SU-DHL-6 (cell line): Measurements from ENCODE around the gene EFNA5.

Source experiments
- H2AFZ ChIP-seq: fragments of 200-600 bp; sonication (generic); 2 replicates; pipeline ENCODE4 v1.6.1; 2014; ENCODE audit warnings: low read depth, mild to moderate bottlenecking, moderate library complexity, mixed read lengths, antibody characterized with exemption, low read length; ENCODE audit not compliant: severe bottlenecking
- H3F3A ChIP-seq: fragments of 200-600 bp; shearing (Covaris generic); 2 replicates; pipeline ENCODE4 v1.6.0; 2016; ENCODE audit warnings: antibody characterized with exemption, mild to moderate bottlenecking; ENCODE audit not compliant: insufficient read depth
- H3K27ac ChIP-seq: fragments of 200-600 bp; sonication (generic); 2 replicates; pipeline ENCODE4 v1.5.1; 2016; ENCODE audit warnings: low read depth, mild to moderate bottlenecking, low read length, moderate library complexity, mixed read lengths
- H3K27me3 ChIP-seq: fragments of 200-600 bp; sonication (generic), shearing (Covaris generic); 2 replicates; pipeline ENCODE4 v1.6.0; 2014; ENCODE audit warnings: mild to moderate bottlenecking, low read length
- H3K36me3 ChIP-seq: fragments of 200-600 bp; sonication (generic); 2 replicates; pipeline ENCODE4 v1.6.1; 2014; ENCODE audit warnings: mild to moderate bottlenecking, low read length, mixed read lengths
- H3K4me2 ChIP-seq: fragments of 300-600, 200-600 bp; shearing (Covaris generic), sonication (generic); 2 replicates; pipeline ENCODE4 v1.6.0; 2014; ENCODE audit warnings: low read length, low read depth, mild to moderate bottlenecking; ENCODE audit not compliant: poor library complexity, severe bottlenecking
- H3K4me3 ChIP-seq: fragments of 200-600 bp; sonication (generic); 2 replicates; pipeline ENCODE4 v1.5.1; 2014; ENCODE audit warnings: antibody characterized with exemption, low read length, mild to moderate bottlenecking, mixed read lengths; ENCODE audit not compliant: insufficient read depth, poor library complexity, severe bottlenecking
- H3K79me2 ChIP-seq: fragments of 200-600 bp; sonication (generic); 2 replicates; pipeline ENCODE4 v1.6.1; 2014; ENCODE audit warnings: mild to moderate bottlenecking, low read length, moderate library complexity; ENCODE audit not compliant: insufficient read depth
- H3K9ac ChIP-seq: fragments of 200-600 bp; sonication (generic); 2 replicates; pipeline ENCODE4 v1.7.0; 2014; ENCODE audit warnings: mild to moderate bottlenecking, low read length
- H3K9me2 ChIP-seq: fragments of 200-600 bp; sonication (generic); replicated peaks from 2 replicates; pipeline ENCODE4 v1.6.1; 2014; ENCODE audit warnings: low read length; ENCODE audit not compliant: insufficient read depth
- H3K9me3 ChIP-seq: fragments of 200-600 bp; sonication (generic); 2 replicates; pipeline ENCODE4 v1.6.1; 2014; ENCODE audit warnings: low read length, mixed read lengths; ENCODE audit not compliant: insufficient read depth
- H4K20me1 ChIP-seq: fragments of 200-600 bp; sonication (generic); 2 replicates; pipeline ENCODE4 v1.6.1; 2014; ENCODE audit warnings: low read depth, mild to moderate bottlenecking, antibody characterized with exemption, low read length, moderate library complexity, mixed read lengths
- EZH2phosphoT487 ChIP-seq: fragments of 200-600 bp; sonication (generic), shearing (Covaris generic); conservative IDR thresholded peaks from 2 replicates; pipeline ENCODE4 v1.6.1; 2018; ENCODE audit warnings: mild to moderate bottlenecking, antibody characterized with exemption, low read length, moderate library complexity, mixed read lengths
- TF ChIP-seq, protein P1 (sequence below): fragments of 200-600 bp; sonication (generic); IDR thresholded peaks from one replicate; pipeline ENCODE4 v1.5.1; 2017; ENCODE audit warnings: antibody characterized with exemption, mild to moderate bottlenecking, low read length, moderate library complexity; ENCODE audit not compliant: insufficient read depth, poor library complexity, severe bottlenecking

EFNA5 gene

DNA sequence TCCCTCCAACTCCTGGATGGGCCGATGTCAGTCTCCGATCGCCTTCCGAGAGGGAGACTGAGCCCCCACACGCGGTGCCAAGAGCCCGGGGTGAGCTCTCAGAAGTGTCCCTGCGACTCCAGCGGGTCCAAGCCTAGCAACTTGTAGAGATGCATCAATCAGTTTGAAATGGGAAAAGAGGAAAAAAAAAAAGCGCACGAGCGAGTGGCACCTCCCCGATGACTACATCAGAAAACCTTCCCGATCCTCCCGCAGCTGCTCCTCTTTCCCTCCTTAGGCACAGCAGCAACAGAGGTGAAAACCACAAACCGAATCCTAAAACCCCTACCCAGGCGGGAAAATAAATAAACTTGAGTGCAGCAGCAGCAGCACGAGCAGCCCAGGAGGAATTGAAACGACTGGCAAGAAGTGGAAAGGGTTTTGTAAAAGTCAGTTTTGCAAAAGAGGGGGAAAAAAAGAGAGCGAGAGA lies 1.0 kb upstream of the EFNA5 start:
- Histone ChIP-seq H3K9me3 (no peaks in the 10 kb centered on the region), H4K20me1 (no peaks in the 10 kb centered on the region; the same call in 1 of the 2 replicates), H3K9me2 (no peaks in the 10 kb centered on the region), H3K27ac (no peak overlapping the region), H3K79me2 (no peaks in the 10 kb centered on the region), H3K4me3 (peak overlapping the region; percentile 87), H3K27me3 (no peaks in the 10 kb centered on the region), H3K4me2 (peak overlapping the region; percentile 98), H3K36me3 (no peaks in the 10 kb centered on the region), H3K9ac (peak overlapping the region; percentile 49), H2AFZ (peak overlapping the region; percentile 88), H3F3A (no peaks in the 10 kb centered on the region)
- TF ChIP-seq, protein P1, sequence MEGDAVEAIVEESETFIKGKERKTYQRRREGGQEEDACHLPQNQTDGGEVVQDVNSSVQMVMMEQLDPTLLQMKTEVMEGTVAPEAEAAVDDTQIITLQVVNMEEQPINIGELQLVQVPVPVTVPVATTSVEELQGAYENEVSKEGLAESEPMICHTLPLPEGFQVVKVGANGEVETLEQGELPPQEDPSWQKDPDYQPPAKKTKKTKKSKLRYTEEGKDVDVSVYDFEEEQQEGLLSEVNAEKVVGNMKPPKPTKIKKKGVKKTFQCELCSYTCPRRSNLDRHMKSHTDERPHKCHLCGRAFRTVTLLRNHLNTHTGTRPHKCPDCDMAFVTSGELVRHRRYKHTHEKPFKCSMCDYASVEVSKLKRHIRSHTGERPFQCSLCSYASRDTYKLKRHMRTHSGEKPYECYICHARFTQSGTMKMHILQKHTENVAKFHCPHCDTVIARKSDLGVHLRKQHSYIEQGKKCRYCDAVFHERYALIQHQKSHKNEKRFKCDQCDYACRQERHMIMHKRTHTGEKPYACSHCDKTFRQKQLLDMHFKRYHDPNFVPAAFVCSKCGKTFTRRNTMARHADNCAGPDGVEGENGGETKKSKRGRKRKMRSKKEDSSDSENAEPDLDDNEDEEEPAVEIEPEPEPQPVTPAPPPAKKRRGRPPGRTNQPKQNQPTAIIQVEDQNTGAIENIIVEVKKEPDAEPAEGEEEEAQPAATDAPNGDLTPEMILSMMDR, result no peak
- TF ChIP-seq EZH2phosphoT487, result no peak; the same call in 1 of the 2 replicates

DNA sequence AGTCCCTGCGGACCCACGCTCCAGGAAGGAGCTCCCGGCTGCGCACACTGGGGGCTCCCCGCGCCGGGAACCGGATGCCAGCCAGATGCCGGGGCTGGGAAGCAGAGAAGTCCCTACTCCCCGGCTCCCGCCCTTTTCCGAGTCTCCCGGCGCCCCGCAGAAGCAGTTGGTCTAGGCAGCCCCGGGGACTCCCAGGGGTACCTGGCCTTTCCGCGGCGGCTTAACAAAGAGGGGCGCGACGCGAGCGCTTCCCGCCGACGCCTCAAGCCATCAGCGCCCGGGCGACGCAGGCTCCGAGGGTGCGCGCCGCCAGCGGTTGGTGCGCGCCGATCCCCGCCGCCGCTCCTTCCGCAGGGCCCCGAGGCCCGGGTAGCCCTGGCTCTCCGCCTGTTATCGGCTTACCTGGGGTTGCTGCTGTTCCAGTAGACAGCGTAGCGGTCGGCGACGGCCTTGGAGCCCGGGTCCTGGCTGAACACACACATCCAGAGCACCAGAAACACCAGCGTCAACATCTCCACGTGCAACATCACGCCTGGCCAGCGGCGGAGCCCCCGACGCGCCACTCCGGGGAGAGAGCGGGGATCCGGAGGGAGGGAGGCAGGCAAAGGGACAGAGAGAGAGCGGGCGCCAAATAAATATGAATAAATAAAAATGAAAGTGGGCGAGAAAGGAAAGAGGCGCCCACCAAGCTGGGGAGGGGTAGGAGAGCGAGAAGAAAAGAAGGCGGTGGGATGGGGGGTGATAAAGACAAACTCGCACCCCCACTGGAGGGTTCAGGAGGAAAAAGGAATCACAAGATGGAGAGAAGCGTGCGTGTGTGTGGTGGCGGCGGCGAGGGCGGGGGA lies 428 bp downstream of the EFNA5 start:
- H2AFZ ChIP-seq, result peak overlapping the region; percentile 29
- H3K27me3 ChIP-seq, result no peaks in the 10 kb centered on the region
- TF ChIP-seq EZH2phosphoT487, result no peak
- TF ChIP-seq, protein P1, result no peak
- H3K9me3 ChIP-seq, result no peaks in the 10 kb centered on the region
- H4K20me1 ChIP-seq, result no peaks in the 10 kb centered on the region; the same call in 1 of the 2 replicates
- H3K79me2 ChIP-seq, result no peaks in the 10 kb centered on the region
- H3K9ac ChIP-seq, result peak overlapping the region; percentile 49; the same call in 1 of the 2 replicates
- H3K4me3 ChIP-seq, result peak overlapping the region; percentile 87
- H3K4me2 ChIP-seq, result peak overlapping the region; percentile 98
- no peaks in the 10 kb centered on the region for H3F3A ChIP-seq
- H3K36me3 ChIP-seq, result no peaks in the 10 kb centered on the region
- no peaks in the 10 kb centered on the region for H3K9me2 ChIP-seq
- H3K27ac ChIP-seq, result no peak overlapping the region

DNA sequence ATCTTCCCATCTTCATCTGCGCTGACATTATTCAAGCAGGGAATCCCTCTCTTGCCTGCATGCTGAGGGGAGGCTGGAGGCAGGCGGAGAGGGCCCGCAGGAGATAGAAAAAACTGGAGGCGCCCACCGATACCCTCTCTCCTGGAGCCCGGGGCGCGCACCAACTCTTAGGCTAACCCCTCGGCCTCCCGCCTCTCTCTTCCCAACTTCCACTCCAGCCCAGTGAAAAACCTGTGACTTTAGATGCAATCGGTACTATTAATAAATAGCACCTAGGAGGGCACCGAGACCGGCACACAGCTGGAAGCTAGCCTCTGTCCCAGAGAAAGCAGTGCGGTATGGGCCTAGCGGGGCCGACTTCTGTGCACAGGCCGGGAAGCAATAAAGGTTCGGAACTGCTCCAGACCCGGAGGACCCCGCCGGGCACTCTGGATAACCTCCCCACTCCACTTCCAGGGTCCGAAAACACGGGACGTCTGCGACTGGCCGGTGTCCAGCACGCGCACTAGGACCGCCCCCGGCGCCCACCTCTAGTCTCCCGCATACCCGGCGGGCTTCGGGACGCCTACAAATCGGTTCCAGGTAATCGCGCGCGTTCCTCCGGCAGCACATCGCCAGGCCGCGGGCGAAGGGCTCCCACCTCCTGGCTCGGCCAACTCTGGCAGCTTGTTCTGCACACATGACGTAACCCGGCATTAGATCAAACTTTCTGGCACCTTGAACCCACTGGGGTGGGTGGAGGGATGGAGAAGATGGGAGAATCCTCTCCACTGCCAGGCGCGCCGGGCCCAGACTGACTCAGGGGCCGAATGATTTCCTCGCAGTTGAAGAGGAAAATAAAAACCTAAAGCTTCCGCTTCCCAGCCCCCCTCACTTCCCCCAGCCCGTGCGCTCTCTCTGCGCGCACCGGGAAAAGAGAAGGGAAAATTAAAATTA lies 1.4 kb downstream of the EFNA5 start:
- Histone ChIP-seq H4K20me1 (no peaks in the 10 kb centered on the region; the same call in 1 of the 2 replicates), H3K27me3 (no peaks in the 10 kb centered on the region), H3K9me2 (no peaks in the 10 kb centered on the region), H3K27ac (no peak overlapping the region), H3K36me3 (no peaks in the 10 kb centered on the region), H3K9me3 (no peaks in the 10 kb centered on the region), H3K4me3 (no peak overlapping the region), H3K9ac (no peak overlapping the region), H3F3A (no peaks in the 10 kb centered on the region), H3K79me2 (no peaks in the 10 kb centered on the region), H3K4me2 (no peak overlapping the region), H2AFZ (no peak overlapping the region)
- no peak for TF ChIP-seq EZH2phosphoT487
- TF ChIP-seq, protein P1, result no peak
